GM06990 (cell line): ENCODE data around the gene PRM2.

ENCODE experiments used
- DNase-seq: peaks from one replicate; pipeline ENCODE4 v3.0.0-alpha.2; 2011; ENCODE audit not compliant: insufficient read length; ENCODE audit errors: extremely low read depth
- H3K27me3 ChIP-seq: replicated peaks from 2 replicates; pipeline ENCODE4 v1.6.0; 2011; ENCODE audit warnings: low read length; ENCODE audit not compliant: control insufficient read depth, insufficient read depth
- H3K36me3 ChIP-seq: 2 replicates; pipeline ENCODE4 v1.5.1; 2011; ENCODE audit warnings: low read length; ENCODE audit not compliant: control insufficient read depth, insufficient read depth
- H3K4me3 ChIP-seq: replicated peaks from 2 replicates; pipeline ENCODE4 v1.5.1; 2011; ENCODE audit warnings: low read depth, mild to moderate bottlenecking, control low read depth, low read length
- TF ChIP-seq, protein P1 (sequence below): IDR thresholded peaks from 2 replicates; pipeline ENCODE4 v1.5.1; 2011; ENCODE audit warnings: low read length, control low read depth, mild to moderate bottlenecking, inconsistent platforms; ENCODE audit not compliant: insufficient read depth, poor library complexity, severe bottlenecking

The PRM2 gene, protein sequence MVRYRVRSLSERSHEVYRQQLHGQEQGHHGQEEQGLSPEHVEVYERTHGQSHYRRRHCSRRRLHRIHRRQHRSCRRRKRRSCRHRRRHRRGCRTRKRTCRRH

GRCh38 chr16:11276143-11276895 is at the start of gene PRM2:
Gene PRM2, minus strand, starts transcription at chr16:11276480. Its CDS starts 110 bp downstream, at chr16:11276370.
- Histone ChIP-seq H3K36me3 (no peaks in the 10 kb centered on the region), H3K4me3 (no peak within 1 kb of the TSS), H3K27me3 (no peaks in the 10 kb centered on the region)
- DNase-seq: no peak
- TF ChIP-seq, protein P1, sequence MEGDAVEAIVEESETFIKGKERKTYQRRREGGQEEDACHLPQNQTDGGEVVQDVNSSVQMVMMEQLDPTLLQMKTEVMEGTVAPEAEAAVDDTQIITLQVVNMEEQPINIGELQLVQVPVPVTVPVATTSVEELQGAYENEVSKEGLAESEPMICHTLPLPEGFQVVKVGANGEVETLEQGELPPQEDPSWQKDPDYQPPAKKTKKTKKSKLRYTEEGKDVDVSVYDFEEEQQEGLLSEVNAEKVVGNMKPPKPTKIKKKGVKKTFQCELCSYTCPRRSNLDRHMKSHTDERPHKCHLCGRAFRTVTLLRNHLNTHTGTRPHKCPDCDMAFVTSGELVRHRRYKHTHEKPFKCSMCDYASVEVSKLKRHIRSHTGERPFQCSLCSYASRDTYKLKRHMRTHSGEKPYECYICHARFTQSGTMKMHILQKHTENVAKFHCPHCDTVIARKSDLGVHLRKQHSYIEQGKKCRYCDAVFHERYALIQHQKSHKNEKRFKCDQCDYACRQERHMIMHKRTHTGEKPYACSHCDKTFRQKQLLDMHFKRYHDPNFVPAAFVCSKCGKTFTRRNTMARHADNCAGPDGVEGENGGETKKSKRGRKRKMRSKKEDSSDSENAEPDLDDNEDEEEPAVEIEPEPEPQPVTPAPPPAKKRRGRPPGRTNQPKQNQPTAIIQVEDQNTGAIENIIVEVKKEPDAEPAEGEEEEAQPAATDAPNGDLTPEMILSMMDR: no peak

- Histone ChIP-seq H3K4me3 (no peak overlapping the region), H3K36me3 (no peaks in the 10 kb centered on the region), H3K27me3 (no peaks in the 10 kb centered on the region)
- TF ChIP-seq, protein P1: no peak
- peak; percentile 59 for DNase-seq
Measured at GRCh38 chr16:11325404-11326083, 49.3 kb upstream of the PRM2 start.

DNA sequence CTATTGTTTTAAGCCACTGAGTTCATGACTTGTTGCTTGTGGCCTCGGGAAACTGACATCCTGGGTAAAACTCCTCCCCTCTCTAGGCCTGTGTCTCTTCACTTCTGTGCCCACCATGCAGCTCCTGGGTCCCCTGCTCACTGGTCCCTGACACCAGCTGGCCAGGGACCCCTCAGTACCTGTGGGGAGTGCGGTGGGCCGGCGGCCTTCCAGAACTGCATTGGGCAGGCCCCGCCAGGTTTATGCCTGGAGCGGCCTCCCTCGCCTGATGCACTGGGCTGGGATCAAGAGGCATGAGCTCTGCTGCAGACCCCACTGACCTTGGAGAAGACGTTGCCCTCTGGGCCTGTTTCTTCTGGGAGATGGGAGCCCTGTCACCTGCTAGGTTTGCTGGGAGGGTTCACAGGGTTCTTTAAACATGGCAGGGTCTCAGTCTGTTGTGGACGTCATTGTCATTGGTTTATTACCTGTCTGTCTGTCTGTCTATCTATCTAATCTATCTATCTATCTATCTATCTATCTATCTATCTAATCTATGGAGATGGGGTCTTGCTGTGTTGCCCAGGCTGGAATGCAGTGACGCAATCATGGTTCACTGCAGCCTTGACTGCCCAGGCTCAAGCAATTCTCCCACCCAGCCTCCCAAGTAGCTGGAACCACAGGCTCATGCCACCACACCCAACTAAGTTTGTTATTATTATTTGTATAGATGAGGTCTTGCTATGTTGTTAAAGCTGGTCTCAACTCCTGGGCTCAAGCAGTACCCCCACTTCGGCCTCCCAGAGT is 47.5 kb upstream of the PRM2 start:
- no peak overlapping the region for H3K4me3 ChIP-seq
- no peak for DNase-seq
- H3K27me3 ChIP-seq: no peaks in the 10 kb centered on the region
- TF ChIP-seq, protein P1: no peak
- no peaks in the 10 kb centered on the region for H3K36me3 ChIP-seq

DNA sequence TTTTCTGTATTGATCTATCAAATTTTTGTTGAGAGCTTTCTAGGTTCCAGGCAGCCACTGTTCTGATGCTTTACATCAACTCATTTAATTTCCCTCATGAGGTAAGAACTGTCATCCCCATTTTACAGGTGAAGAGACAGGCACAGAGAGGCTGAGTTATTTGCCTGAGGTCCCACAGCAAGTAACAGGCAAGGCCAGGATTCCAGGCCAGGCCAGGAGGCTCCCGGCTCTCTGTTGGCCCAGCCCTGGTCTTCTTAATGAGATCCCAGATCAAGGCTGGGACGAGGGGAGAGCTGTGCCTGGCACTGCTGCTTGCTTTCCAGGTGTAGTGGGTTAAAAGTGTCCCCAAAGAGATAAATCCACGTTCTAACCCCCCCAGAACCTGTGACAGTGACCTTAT is 46.5 kb upstream of the PRM2 start:
- TF ChIP-seq, protein P1: no peak
- Histone ChIP-seq H3K36me3 (no peaks in the 10 kb centered on the region), H3K4me3 (no peak overlapping the region), H3K27me3 (no peaks in the 10 kb centered on the region)
- DNase-seq: no peak

GRCh38 chr16:11321662-11322061 is 45.4 kb upstream of the PRM2 start:
- H3K27me3 ChIP-seq: no peaks in the 10 kb centered on the region
- DNase-seq: no peak
- H3K4me3 ChIP-seq: no peak overlapping the region
- TF ChIP-seq, protein P1: no peak
- H3K36me3 ChIP-seq: no peaks in the 10 kb centered on the region
